Dermis microvascular lymphatic vessel endothelial cell (primary cell): Measurements from ENCODE around the gene RALGPS1. TPM values are rescaled to one million over a fixed set of nuclear protein-coding genes. Genes with fewer than 3 reads are reported as not detected.

Experiments used
- DNase-seq, 2 donors: peaks; one replicate each; pipeline versions ENCODE4 v3.0.0 to v3.0.0-alpha.2; 2010; ENCODE audit warnings: low read depth in 2 of 2
- total RNA-seq: library from RNA; depleted of rRNA; stranded (reverse); fragments of >200 nt; gene quantifications from 2 replicates; pipeline ENCODE4 v1.2.1, GENCODE V29; 2014

RALGPS1 gene
- total RNA-seq, 1 donor from 2014 or later: 3.9 TPM

GRCh38 chr9:126906091-126906490 lies 8.5 kb upstream of the RALGPS1 start:
- no peak for DNase-seq

GRCh38 chr9:126907058-126907457 lies 7.5 kb upstream of the RALGPS1 start:
- DNase-seq: no peak

- DNase-seq: no peak
Measured at GRCh38 chr9:126915281-126915816, 767 bp downstream of the RALGPS1 start.

GRCh38 chr9:126915846-126916543 lies 1.4 kb downstream of the RALGPS1 start:
- no peak for DNase-seq

GRCh38 chr9:126916909-126917308 lies 2.3 kb downstream of the RALGPS1 start:
- no peak for DNase-seq

- DNase-seq: no peak
Measured at GRCh38 chr9:126919193-126919592, 4.6 kb downstream of the RALGPS1 start.

- DNase-seq: no peak
Measured at GRCh38 chr9:126925876-126926275, 11.3 kb downstream of the RALGPS1 start.

GRCh38 chr9:126926364-126926763 lies 11.8 kb downstream of the RALGPS1 start:
- no peak for DNase-seq

GRCh38 chr9:126927419-126927818 lies 12.8 kb downstream of the RALGPS1 start:
- no peak for DNase-seq

GRCh38 chr9:126932871-126933321 lies 18.3 kb downstream of the RALGPS1 start:
- DNase-seq: no peak

- no peak for DNase-seq
Measured at GRCh38 chr9:126933334-126933980, 18.9 kb downstream of the RALGPS1 start.

- DNase-seq: no peak
Measured at GRCh38 chr9:126934441-126934840, 19.9 kb downstream of the RALGPS1 start.

GRCh38 chr9:126935630-126936029 lies 21.0 kb downstream of the RALGPS1 start:
- no peak for DNase-seq

GRCh38 chr9:126937444-126937843 lies 22.9 kb downstream of the RALGPS1 start:
- no peak for DNase-seq

GRCh38 chr9:126938327-126938726 lies 23.7 kb downstream of the RALGPS1 start:
- DNase-seq: no peak

- no peak for DNase-seq
Measured at GRCh38 chr9:126939821-126940221, 25.2 kb downstream of the RALGPS1 start.

- no peak for DNase-seq
Measured at GRCh38 chr9:126942399-126942798, 27.8 kb downstream of the RALGPS1 start.

GRCh38 chr9:126945682-126946081 lies 31.1 kb downstream of the RALGPS1 start:
- DNase-seq: no peak

GRCh38 chr9:126947529-126947928 lies 32.9 kb downstream of the RALGPS1 start:
- no peak for DNase-seq

- no peak for DNase-seq
Measured at GRCh38 chr9:126952205-126952977, 37.8 kb downstream of the RALGPS1 start.

GRCh38 chr9:126953041-126953809 lies 38.6 kb downstream of the RALGPS1 start:
- no peak for DNase-seq
